RWPE2 (cell line): ENCODE measurements around the gene CXorf66.

ENCODE experiments used
- ATAC-seq: fragments of 200-7000 bp; cut with Tn5 transposase; 3 replicates; pipeline ENCODE4 v1.9.1; 2021; ENCODE audit warnings: low read depth
- DNase-seq: peaks from one replicate; pipeline ENCODE4 v3.0.0-alpha.2; 2020; ENCODE audit warnings: low spot score
- H3K27ac ChIP-seq: fragments of 450-650 bp; 2 replicates; pipeline ENCODE4 v1.5.1; 2017; ENCODE audit warnings: mild to moderate bottlenecking; ENCODE audit not compliant: poor library complexity, severe bottlenecking
- H3K27me3 ChIP-seq: fragments of 250-450 bp; sonication (Bioruptor Pico); 2 replicates; pipeline ENCODE4 v1.5.1; 2021; ENCODE audit warnings: mild to moderate bottlenecking, moderate library complexity; ENCODE audit not compliant: insufficient read depth, poor library complexity, severe bottlenecking
- H3K36me3 ChIP-seq: fragments of 250-450 bp; sonication (Bioruptor Pico); 2 replicates; pipeline ENCODE4 v1.5.1; 2020; ENCODE audit warnings: low read depth, mild to moderate bottlenecking, moderate library complexity
- H3K4me1 ChIP-seq: fragments of 250-450 bp; sonication (Bioruptor Pico); 2 replicates; pipeline ENCODE4 v1.5.1; 2021; ENCODE audit warnings: mild to moderate bottlenecking, moderate library complexity; ENCODE audit not compliant: insufficient read depth, poor library complexity, severe bottlenecking
- H3K4me3 ChIP-seq: fragments of 250-450 bp; sonication (Bioruptor Pico); 2 replicates; pipeline ENCODE4 v1.5.1; 2021; ENCODE audit warnings: mild to moderate bottlenecking, moderate library complexity; ENCODE audit not compliant: severe bottlenecking
- H3K9me3 ChIP-seq: fragments of 250-450 bp; sonication (Bioruptor Pico); 2 replicates; pipeline ENCODE4 v1.5.1; 2021; ENCODE audit warnings: mild to moderate bottlenecking, moderate library complexity; ENCODE audit not compliant: severe bottlenecking
- CTCF ChIP-seq: fragments of 450-650 bp; IDR thresholded peaks from one replicate; pipeline ENCODE4 v1.5.1; 2017; ENCODE audit warnings: mild to moderate bottlenecking, moderate library complexity; ENCODE audit not compliant: poor library complexity, severe bottlenecking

CXorf66 gene

GRCh38 chrX:139965421-139965820 lies at the start of gene CXorf66:
Gene CXorf66, minus strand, starts transcription at chrX:139965521. Its CDS starts 25 bp downstream, at chrX:139965496.
- no peak for TF ChIP-seq CTCF

GRCh38 chrX:139982856-139983255 lies 17.5 kb upstream of the CXorf66 start:
- Histone ChIP-seq H3K27ac (no peak overlapping the region), H3K36me3 (no peaks in the 10 kb centered on the region), H3K27me3 (no peaks in the 10 kb centered on the region), H3K4me3 (no peak overlapping the region), H3K4me1 (no peaks in the 10 kb centered on the region), H3K9me3 (no peaks in the 10 kb centered on the region)
- ATAC-seq (no peak), DNase-seq (no peak)
- TF ChIP-seq CTCF: no peak

More at GRCh38 chrX:139965421-139965820, at the start of gene CXorf66:
- H3K4me3 ChIP-seq: no peak within 1 kb of the TSS
- no peaks in the 10 kb centered on the region for H3K9me3 ChIP-seq
- no peaks in the 10 kb centered on the region for H3K4me1 ChIP-seq
- H3K27ac ChIP-seq: no peak within 1 kb of the TSS
- ATAC-seq (no peak), DNase-seq (no peak)
- no peaks in the 10 kb centered on the region for H3K27me3 ChIP-seq
- no peaks in the 10 kb centered on the region for H3K36me3 ChIP-seq

GRCh38 chrX:139974471-139974870 lies 9.2 kb upstream of the CXorf66 start:
- Histone ChIP-seq H3K9me3 (no peaks in the 10 kb centered on the region), H3K27me3 (no peaks in the 10 kb centered on the region), H3K36me3 (no peaks in the 10 kb centered on the region), H3K4me1 (no peaks in the 10 kb centered on the region), H3K27ac (no peak overlapping the region), H3K4me3 (no peak overlapping the region)
- no peak for DNase-seq
- no peak for ATAC-seq
- no peak for TF ChIP-seq CTCF

- Histone ChIP-seq H3K36me3 (no peaks in the 10 kb centered on the region), H3K4me1 (no peaks in the 10 kb centered on the region), H3K27ac (no peak overlapping the region), H3K4me3 (no peak overlapping the region), H3K27me3 (no peaks in the 10 kb centered on the region), H3K9me3 (no peaks in the 10 kb centered on the region)
- ATAC-seq (no peak), DNase-seq (no peak)
- no peak for TF ChIP-seq CTCF
These were observed 7.6 kb upstream of the CXorf66 start for GRCh38 chrX:139972629-139973624.

- Histone ChIP-seq H3K27ac (no peak overlapping the region), H3K4me1 (no peaks in the 10 kb centered on the region), H3K27me3 (no peaks in the 10 kb centered on the region), H3K36me3 (no peaks in the 10 kb centered on the region), H3K9me3 (no peaks in the 10 kb centered on the region), H3K4me3 (no peak overlapping the region)
- DNase-seq (no peak), ATAC-seq (no peak)
- no peak for TF ChIP-seq CTCF
These were observed 6.8 kb upstream of the CXorf66 start for GRCh38 chrX:139972113-139972512.
